Liver (tissue), 9 donors: ENCODE data around the gene LRRK1. TPM values are rescaled to one million over a fixed set of nuclear protein-coding genes. Genes with fewer than 3 reads are reported as not detected.

Experiments
- DNase-seq: peaks from one replicate; pipeline ENCODE4 v3.0.0-alpha.2; 2017; ENCODE audit warnings: low spot score
- H3K27ac ChIP-seq, 2 donors: one replicate each; pipeline ENCODE4 v1.7.0; 2013; ENCODE audit warnings: inconsistent platforms in 2 of 2, low read length in 2 of 2, control low read depth in 1 of 2, low read depth in 1 of 2, mild to moderate bottlenecking in 1 of 2
- H3K27me3 ChIP-seq, 4 donors: one replicate each; pipeline versions ENCODE4 v1.6.1 to v1.7.0; 2013; ENCODE audit warnings: low read length in 3 of 4, inconsistent platforms in 1 of 4, mild to moderate bottlenecking in 1 of 4, moderate library complexity in 1 of 4; ENCODE audit not compliant: control insufficient read depth in 4 of 4, insufficient read depth in 4 of 4
- H3K36me3 ChIP-seq, 4 donors: one replicate each; pipeline versions ENCODE4 v1.6.1 to v1.7.0; 2013; ENCODE audit warnings: low read length in 3 of 4, mild to moderate bottlenecking in 3 of 4, low read depth in 1 of 4, moderate library complexity in 1 of 4; ENCODE audit not compliant: control insufficient read depth in 4 of 4, insufficient read depth in 3 of 4
- H3K4me1 ChIP-seq, 4 donors: one replicate each; pipeline versions ENCODE4 v1.6.1 to v1.7.0; 2013; ENCODE audit warnings: low read length in 3 of 4, mild to moderate bottlenecking in 3 of 4, moderate library complexity in 1 of 4; ENCODE audit not compliant: control insufficient read depth in 4 of 4, insufficient read depth in 4 of 4
- H3K4me3 ChIP-seq, 3 donors: one replicate each; pipeline versions ENCODE4 v1.6.1 to v1.7.0; 2013; ENCODE audit warnings: low read length in 3 of 3, control low read depth in 1 of 3, low read depth in 1 of 3, mild to moderate bottlenecking in 1 of 3
- H3K9ac ChIP-seq, 2 donors: one replicate each; pipeline ENCODE4 v1.7.0; 2013; ENCODE audit warnings: low read length in 2 of 2, mild to moderate bottlenecking in 2 of 2, moderate library complexity in 2 of 2, control low read depth in 1 of 2, low read depth in 1 of 2
- H3K9me3 ChIP-seq, 4 donors: one replicate each; pipeline versions ENCODE4 v1.6.1 to v1.7.0; 2013; ENCODE audit warnings: low read length in 3 of 4; ENCODE audit not compliant: control insufficient read depth in 4 of 4
- EGR1 ChIP-seq, 2 donors: IDR thresholded peaks; 2 replicates each; pipeline ENCODE4 v1.6.1; 2016 to 2018; ENCODE audit warnings: antibody characterized with exemption in 2 of 2, low read depth in 2 of 2
- FOXA1 ChIP-seq: IDR thresholded peaks from 2 replicates; pipeline ENCODE4 v1.6.1; 2016; ENCODE audit warnings: antibody characterized with exemption
- FOXA2 ChIP-seq: IDR thresholded peaks from 2 replicates; pipeline ENCODE4 v1.6.1; 2016; ENCODE audit warnings: antibody characterized with exemption
- HNF4A ChIP-seq, 2 donors: conservative IDR thresholded peaks; 2 replicates each; pipeline ENCODE4 v1.6.1; 2016; ENCODE audit warnings: antibody characterized with exemption in 2 of 2, mild to moderate bottlenecking in 2 of 2
- HNF4G ChIP-seq: IDR thresholded peaks from 2 replicates; pipeline ENCODE4 v1.6.1; 2016; ENCODE audit warnings: antibody characterized with exemption
- JUND ChIP-seq, 2 donors: IDR thresholded peaks; 2 replicates each; pipeline ENCODE4 v1.6.1; 2016; ENCODE audit warnings: antibody characterized with exemption in 2 of 2
- NR2F2 ChIP-seq: IDR thresholded peaks from 2 replicates; pipeline ENCODE4 v1.6.1; 2016; ENCODE audit warnings: antibody characterized with exemption
- RAD21 ChIP-seq, 2 donors: IDR thresholded peaks; 2 replicates each; pipeline ENCODE4 v1.6.1; 2016; ENCODE audit warnings: antibody characterized with exemption in 2 of 2, mild to moderate bottlenecking in 2 of 2
- SP1 ChIP-seq: IDR thresholded peaks from 2 replicates; pipeline ENCODE4 v1.6.1; 2018; ENCODE audit warnings: antibody characterized with exemption, mild to moderate bottlenecking
- TAF1 ChIP-seq: conservative IDR thresholded peaks from 2 replicates; pipeline ENCODE4 v1.6.1; 2016; ENCODE audit warnings: antibody characterized with exemption, mild to moderate bottlenecking
- YY1 ChIP-seq: IDR thresholded peaks from 2 replicates; pipeline ENCODE4 v1.6.1; 2016; ENCODE audit warnings: antibody characterized with exemption, mild to moderate bottlenecking
- WGBS: extraction: QIAGEN DNeasy Blood & Tissue Kit; methylation state at CpG from one replicate; pipeline ENCODE4 v1.1.7; 2013; 5-methylcytosine and 5-hydroxymethylcytosine counted together
- polyA plus RNA-seq, 2 donors: library from polyadenylated mRNA; stranded (reverse) in 1 of 2; unstranded in 1 of 2; fragments of 200-250 nt in 1 of 2; fragments of >200 nt in 1 of 2; fragmentation: Nextera tagmentation in 1 of 2; extraction: Ambion mirVana in 1 of 2; gene quantifications; one replicate each; pipeline versions ENCODE4 v1.2.1 to v1.2.3, GENCODE V29; 2013 to 2015
- total RNA-seq, 2 donors: library from RNA; depleted of rRNA; stranded (reverse); fragments of >200 nt; gene quantifications; one replicate each; pipeline ENCODE4 v1.2.3, GENCODE V29; 2014
- TF ChIP-seq, protein P1 (sequence below): IDR thresholded peaks from 2 replicates; pipeline ENCODE4 v1.6.1; 2016; ENCODE audit warnings: antibody characterized with exemption
- TF ChIP-seq, protein P2 (sequence below): fragments of 150-350 bp; IDR thresholded peaks from 2 replicates; pipeline ENCODE4 v1.5.1; 2017; ENCODE audit warnings: improper control_type of control experiment, low read depth, low read length; ENCODE audit not compliant: missing input control
- TF ChIP-seq, protein P3 (sequence below): IDR thresholded peaks from 2 replicates; pipeline ENCODE4 v1.6.1; 2016; ENCODE audit warnings: antibody characterized with exemption, mild to moderate bottlenecking
- TF ChIP-seq, protein P4 (sequence below): IDR thresholded peaks from 2 replicates; pipeline ENCODE4 v1.6.1; 2016; ENCODE audit warnings: antibody characterized with exemption
- donor health status: healthy.
- donor health status: healthy.
- donor health status: healthy.
- donor health status: healthy.
- donor health status: healthy.

The LRRK1 gene
- total and polyA plus RNA-seq, 4 donors: 1.2 to 4.4 (median 2.7) TPM

DNA sequence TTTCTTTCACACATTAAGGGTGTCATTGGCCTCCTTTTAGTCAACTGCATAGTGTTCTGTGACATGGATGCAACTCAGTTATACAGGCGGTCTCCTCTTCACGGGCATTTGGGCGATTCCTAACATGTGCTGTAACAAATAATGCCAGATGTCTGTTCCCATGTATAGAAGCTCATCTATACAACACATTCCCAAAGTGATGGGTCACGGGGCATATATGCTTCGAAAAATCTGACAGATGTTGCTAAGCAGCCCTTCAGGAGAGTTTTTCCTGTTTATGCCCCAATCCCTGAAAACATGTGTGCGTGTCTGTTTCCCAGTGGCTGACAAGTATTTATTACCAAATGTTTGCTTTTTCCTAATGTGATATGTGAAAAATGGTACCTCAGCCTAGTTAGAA lies 25.8 kb downstream of the LRRK1 start:
- WGBS: 74% methylated on average over 6 of the region's 6 CpGs
- no peak overlapping the region for H3K27ac ChIP-seq

DNA sequence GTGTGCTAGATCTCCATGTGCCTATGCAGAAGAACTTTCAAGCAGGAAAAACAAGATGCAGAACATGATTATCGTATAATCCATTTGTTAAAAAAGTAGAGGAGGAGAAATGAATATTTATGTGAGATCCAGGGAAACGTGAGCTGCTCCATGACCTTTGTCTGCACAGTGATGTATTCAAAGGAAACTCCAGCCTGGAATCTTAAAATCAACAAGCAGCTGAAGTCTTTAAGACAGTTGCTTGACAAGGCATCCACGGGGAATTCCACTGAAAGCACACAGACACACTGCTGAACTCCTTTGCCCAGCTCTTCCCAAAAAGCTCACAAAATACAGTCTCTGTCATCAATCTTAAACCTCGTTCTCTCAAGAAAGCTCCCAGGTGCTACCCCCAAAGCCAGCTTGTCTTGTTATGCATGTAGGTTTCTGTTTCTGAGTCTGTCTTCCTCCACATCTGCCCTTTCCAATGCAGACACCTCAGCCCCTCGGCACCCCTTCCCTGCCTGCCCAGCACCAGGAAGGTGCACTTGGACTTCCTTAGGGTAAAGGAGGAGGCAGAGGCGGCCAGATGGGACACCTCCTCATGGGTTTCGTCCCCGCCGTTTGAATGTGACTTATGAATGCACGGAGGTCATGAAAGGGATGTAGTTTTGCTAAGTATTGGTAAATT lies 28.7 kb downstream of the LRRK1 start:
- Histone ChIP-seq H3K27me3 (peaks cover 0 to 4% (median 0%) of the 10 kb centered on the region in 4 donors), H3K27ac (no peak overlapping the region), H3K9me3 (no peaks in the 10 kb centered on the region), H3K4me1 (no peaks in the 10 kb centered on the region), H3K9ac (no peak overlapping the region), H3K36me3 (no peaks in the 10 kb centered on the region), H3K4me3 (no peak overlapping the region)
- no peak for DNase-seq
- no peak for TF ChIP-seq EGR1 (IDR thresholded peaks at IDR 0.05; ENCODE audit: low read depth in 2 of 2)
- no peak for TF ChIP-seq TAF1
- TF ChIP-seq HNF4A (conservative IDR thresholded peaks at IDR 0.05): no peak
- no peak for TF ChIP-seq SP1
- TF ChIP-seq, protein P1, sequence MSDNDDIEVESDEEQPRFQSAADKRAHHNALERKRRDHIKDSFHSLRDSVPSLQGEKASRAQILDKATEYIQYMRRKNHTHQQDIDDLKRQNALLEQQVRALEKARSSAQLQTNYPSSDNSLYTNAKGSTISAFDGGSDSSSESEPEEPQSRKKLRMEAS: no peak
- no peak for TF ChIP-seq FOXA2
- TF ChIP-seq HNF4G: no peak
- TF ChIP-seq JUND (IDR thresholded peaks at IDR 0.05): no peak
- TF ChIP-seq, protein P2, sequence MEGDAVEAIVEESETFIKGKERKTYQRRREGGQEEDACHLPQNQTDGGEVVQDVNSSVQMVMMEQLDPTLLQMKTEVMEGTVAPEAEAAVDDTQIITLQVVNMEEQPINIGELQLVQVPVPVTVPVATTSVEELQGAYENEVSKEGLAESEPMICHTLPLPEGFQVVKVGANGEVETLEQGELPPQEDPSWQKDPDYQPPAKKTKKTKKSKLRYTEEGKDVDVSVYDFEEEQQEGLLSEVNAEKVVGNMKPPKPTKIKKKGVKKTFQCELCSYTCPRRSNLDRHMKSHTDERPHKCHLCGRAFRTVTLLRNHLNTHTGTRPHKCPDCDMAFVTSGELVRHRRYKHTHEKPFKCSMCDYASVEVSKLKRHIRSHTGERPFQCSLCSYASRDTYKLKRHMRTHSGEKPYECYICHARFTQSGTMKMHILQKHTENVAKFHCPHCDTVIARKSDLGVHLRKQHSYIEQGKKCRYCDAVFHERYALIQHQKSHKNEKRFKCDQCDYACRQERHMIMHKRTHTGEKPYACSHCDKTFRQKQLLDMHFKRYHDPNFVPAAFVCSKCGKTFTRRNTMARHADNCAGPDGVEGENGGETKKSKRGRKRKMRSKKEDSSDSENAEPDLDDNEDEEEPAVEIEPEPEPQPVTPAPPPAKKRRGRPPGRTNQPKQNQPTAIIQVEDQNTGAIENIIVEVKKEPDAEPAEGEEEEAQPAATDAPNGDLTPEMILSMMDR: no peak
- TF ChIP-seq NR2F2: no peak
- TF ChIP-seq, protein P3, sequence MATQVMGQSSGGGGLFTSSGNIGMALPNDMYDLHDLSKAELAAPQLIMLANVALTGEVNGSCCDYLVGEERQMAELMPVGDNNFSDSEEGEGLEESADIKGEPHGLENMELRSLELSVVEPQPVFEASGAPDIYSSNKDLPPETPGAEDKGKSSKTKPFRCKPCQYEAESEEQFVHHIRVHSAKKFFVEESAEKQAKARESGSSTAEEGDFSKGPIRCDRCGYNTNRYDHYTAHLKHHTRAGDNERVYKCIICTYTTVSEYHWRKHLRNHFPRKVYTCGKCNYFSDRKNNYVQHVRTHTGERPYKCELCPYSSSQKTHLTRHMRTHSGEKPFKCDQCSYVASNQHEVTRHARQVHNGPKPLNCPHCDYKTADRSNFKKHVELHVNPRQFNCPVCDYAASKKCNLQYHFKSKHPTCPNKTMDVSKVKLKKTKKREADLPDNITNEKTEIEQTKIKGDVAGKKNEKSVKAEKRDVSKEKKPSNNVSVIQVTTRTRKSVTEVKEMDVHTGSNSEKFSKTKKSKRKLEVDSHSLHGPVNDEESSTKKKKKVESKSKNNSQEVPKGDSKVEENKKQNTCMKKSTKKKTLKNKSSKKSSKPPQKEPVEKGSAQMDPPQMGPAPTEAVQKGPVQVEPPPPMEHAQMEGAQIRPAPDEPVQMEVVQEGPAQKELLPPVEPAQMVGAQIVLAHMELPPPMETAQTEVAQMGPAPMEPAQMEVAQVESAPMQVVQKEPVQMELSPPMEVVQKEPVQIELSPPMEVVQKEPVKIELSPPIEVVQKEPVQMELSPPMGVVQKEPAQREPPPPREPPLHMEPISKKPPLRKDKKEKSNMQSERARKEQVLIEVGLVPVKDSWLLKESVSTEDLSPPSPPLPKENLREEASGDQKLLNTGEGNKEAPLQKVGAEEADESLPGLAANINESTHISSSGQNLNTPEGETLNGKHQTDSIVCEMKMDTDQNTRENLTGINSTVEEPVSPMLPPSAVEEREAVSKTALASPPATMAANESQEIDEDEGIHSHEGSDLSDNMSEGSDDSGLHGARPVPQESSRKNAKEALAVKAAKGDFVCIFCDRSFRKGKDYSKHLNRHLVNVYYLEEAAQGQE: no peak
- TF ChIP-seq FOXA1: no peak
- TF ChIP-seq, protein P4, sequence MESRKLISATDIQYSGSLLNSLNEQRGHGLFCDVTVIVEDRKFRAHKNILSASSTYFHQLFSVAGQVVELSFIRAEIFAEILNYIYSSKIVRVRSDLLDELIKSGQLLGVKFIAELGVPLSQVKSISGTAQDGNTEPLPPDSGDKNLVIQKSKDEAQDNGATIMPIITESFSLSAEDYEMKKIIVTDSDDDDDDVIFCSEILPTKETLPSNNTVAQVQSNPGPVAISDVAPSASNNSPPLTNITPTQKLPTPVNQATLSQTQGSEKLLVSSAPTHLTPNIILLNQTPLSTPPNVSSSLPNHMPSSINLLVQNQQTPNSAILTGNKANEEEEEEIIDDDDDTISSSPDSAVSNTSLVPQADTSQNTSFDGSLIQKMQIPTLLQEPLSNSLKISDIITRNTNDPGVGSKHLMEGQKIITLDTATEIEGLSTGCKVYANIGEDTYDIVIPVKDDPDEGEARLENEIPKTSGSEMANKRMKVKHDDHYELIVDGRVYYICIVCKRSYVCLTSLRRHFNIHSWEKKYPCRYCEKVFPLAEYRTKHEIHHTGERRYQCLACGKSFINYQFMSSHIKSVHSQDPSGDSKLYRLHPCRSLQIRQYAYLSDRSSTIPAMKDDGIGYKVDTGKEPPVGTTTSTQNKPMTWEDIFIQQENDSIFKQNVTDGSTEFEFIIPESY: no peak
- no peak for TF ChIP-seq YY1
- no peak for TF ChIP-seq RAD21 (IDR thresholded peaks at IDR 0.05)
- WGBS: 56% methylated on average over 10 of the region's 10 CpGs

More for the DNA sequence above, 25.8 kb downstream of the LRRK1 start:
- Histone ChIP-seq H3K9ac (no peak overlapping the region), H3K9me3 (no peaks in the 10 kb centered on the region), H3K27me3 (no peaks in the 10 kb centered on the region), H3K4me3 (no peak overlapping the region), H3K36me3 (no peaks in the 10 kb centered on the region), H3K4me1 (peaks cover 0 to 2% (median 0%) of the 10 kb centered on the region in 4 donors)
- no peak for DNase-seq
- TF ChIP-seq HNF4A (conservative IDR thresholded peaks at IDR 0.05): no peak
- TF ChIP-seq YY1: no peak
